Astrocyte of the spinal cord (primary cell): ENCODE measurements around the gene PATJ.
"Not testable (repeated sequence)": the region's sequence is repeated elsewhere in the genome, so short reads cannot be mapped to it uniquely, and the experiment has no call there.

Experiments used
- DNase-seq: peaks from one replicate; pipeline ENCODE4 v3.0.0; 2011; ENCODE audit warnings: low read depth, low spot score
- H3K4me3 ChIP-seq: 2 replicates; pipeline ENCODE4 v1.5.1; 2011; ENCODE audit warnings: low read depth, mild to moderate bottlenecking, low read length, moderate library complexity
- in situ Hi-C: cut with HindIII; loops from 2 replicates; pipeline ENCODE4 v1.10.0; 2017; ENCODE audit warnings: low sequenced_read_pairs
- TF ChIP-seq, protein P1 (sequence below): IDR thresholded peaks from 2 replicates; pipeline ENCODE4 v1.5.1; 2012; ENCODE audit warnings: low read depth, mild to moderate bottlenecking, low read length, inconsistent platforms

Gene PATJ

GRCh38 chr1:61962631-61963030 is 220.4 kb downstream of the PATJ start:
- TF ChIP-seq, protein P1, sequence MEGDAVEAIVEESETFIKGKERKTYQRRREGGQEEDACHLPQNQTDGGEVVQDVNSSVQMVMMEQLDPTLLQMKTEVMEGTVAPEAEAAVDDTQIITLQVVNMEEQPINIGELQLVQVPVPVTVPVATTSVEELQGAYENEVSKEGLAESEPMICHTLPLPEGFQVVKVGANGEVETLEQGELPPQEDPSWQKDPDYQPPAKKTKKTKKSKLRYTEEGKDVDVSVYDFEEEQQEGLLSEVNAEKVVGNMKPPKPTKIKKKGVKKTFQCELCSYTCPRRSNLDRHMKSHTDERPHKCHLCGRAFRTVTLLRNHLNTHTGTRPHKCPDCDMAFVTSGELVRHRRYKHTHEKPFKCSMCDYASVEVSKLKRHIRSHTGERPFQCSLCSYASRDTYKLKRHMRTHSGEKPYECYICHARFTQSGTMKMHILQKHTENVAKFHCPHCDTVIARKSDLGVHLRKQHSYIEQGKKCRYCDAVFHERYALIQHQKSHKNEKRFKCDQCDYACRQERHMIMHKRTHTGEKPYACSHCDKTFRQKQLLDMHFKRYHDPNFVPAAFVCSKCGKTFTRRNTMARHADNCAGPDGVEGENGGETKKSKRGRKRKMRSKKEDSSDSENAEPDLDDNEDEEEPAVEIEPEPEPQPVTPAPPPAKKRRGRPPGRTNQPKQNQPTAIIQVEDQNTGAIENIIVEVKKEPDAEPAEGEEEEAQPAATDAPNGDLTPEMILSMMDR, result no peak
- DNase-seq, result no peak
- no peak overlapping the region for H3K4me3 ChIP-seq
- in situ Hi-C loops, result no loop called here

- in situ Hi-C loops, H3K4me3 ChIP-seq, DNase-seq: not testable (repeated sequence)
These were observed 224.4 kb downstream of the PATJ start for GRCh38 chr1:61966450-61967225.

GRCh38 chr1:61967750-61968149 is 225.5 kb downstream of the PATJ start:
- in situ Hi-C loops, result no loop called here
- no peak for DNase-seq
- no peak overlapping the region for H3K4me3 ChIP-seq
- TF ChIP-seq, protein P1, result no peak

DNA sequence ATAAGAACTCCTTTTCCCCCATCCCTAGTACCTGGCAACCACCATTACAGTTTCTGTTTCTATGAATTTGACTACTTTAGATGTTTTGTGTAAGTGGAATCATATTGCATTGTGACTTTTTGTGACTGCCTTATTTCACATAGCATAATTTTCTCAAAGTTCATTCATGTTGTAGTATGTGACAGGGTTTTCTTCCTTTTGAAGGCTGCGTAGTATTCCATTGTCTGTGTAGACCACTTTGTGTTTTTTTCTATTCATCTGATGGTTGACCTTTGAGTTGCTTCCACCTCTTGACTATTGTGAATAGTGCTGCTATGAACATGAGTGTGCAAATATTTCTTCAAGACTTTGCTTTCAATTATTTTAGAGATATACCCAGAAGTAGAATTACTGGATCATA is 226.6 kb downstream of the PATJ start:
- TF ChIP-seq, protein P1, result no peak
- in situ Hi-C loops, result no loop called here
- no peak for DNase-seq

GRCh38 chr1:61973100-61973837 is 231.0 kb downstream of the PATJ start:
- H3K4me3 ChIP-seq, result no peak overlapping the region
- TF ChIP-seq, protein P1, result no peak
- no peak for DNase-seq
- in situ Hi-C loops, result no loop called here

More for the DNA sequence above, 226.6 kb downstream of the PATJ start:
- H3K4me3 ChIP-seq, result no peak overlapping the region

- in situ Hi-C loops, result no loop called here
- no peak overlapping the region for H3K4me3 ChIP-seq
- TF ChIP-seq, protein P1, result no peak
- DNase-seq, result no peak
These were observed 233.4 kb downstream of the PATJ start for GRCh38 chr1:61975638-61976037.

GRCh38 chr1:61976566-61976965 is 234.3 kb downstream of the PATJ start:
- in situ Hi-C loops, result no loop called here

More at GRCh38 chr1:61976566-61976965, 234.3 kb downstream of the PATJ start:
- H3K4me3 ChIP-seq, result no peak overlapping the region
- TF ChIP-seq, protein P1, result no peak
- DNase-seq, result no peak
